GM19455 (cell line): ENCODE measurements around the gene TRIM54.
"Not testable (repeated sequence)": the region's sequence is repeated elsewhere in the genome, so short reads cannot be mapped to it uniquely, and the experiment has no call there.

ENCODE experiments used
- ATAC-seq: cut with Tn5 transposase; IDR thresholded peaks from one replicate; pipeline ENCODE4 v1.9.1; 2021; ENCODE audit not compliant: unreplicated experiment

TRIM54 gene

GRCh38 chr2:27256855-27257454 lies 25.3 kb upstream of the TRIM54 start:
- ATAC-seq: no peak

- no peak for ATAC-seq
These were observed 24.2 kb upstream of the TRIM54 start for GRCh38 chr2:27258051-27258450.

- no peak for ATAC-seq
These were observed 20.8 kb upstream of the TRIM54 start for GRCh38 chr2:27261241-27261925.

GRCh38 chr2:27261926-27262298 lies 20.3 kb upstream of the TRIM54 start:
- ATAC-seq: no peak

- ATAC-seq: no peak
These were observed 19.6 kb upstream of the TRIM54 start, which contains the start of gene SLC30A3 for GRCh38 chr2:27262379-27263286. SLC30A3 (minus strand) TSS chr2:27263047; CDS start chr2:27262906, 141 bp downstream.

GRCh38 chr2:27263287-27264252 lies 18.7 kb upstream of the TRIM54 start:
- no peak for ATAC-seq

GRCh38 chr2:27264253-27264752 lies 17.9 kb upstream of the TRIM54 start:
- ATAC-seq: no peak

GRCh38 chr2:27264753-27265535 lies 17.3 kb upstream of the TRIM54 start:
- no peak for ATAC-seq

GRCh38 chr2:27265536-27265870 lies 16.7 kb upstream of the TRIM54 start:
- ATAC-seq: no peak

GRCh38 chr2:27268296-27268695 lies 13.9 kb upstream of the TRIM54 start:
- ATAC-seq: not testable (repeated sequence)

GRCh38 chr2:27270131-27270530 lies 12.1 kb upstream of the TRIM54 start:
- ATAC-seq: no peak

- ATAC-seq: no peak
These were observed 11.6 kb upstream of the TRIM54 start for GRCh38 chr2:27270670-27271069.

- ATAC-seq: no peak
These were observed 10.4 kb upstream of the TRIM54 start for GRCh38 chr2:27271631-27272340.

GRCh38 chr2:27272537-27273522 lies 9.4 kb upstream of the TRIM54 start:
- not testable (repeated sequence) for ATAC-seq

GRCh38 chr2:27275211-27276150 lies 6.7 kb upstream of the TRIM54 start, which contains the start of gene DNAJC5G:
DNAJC5G (plus strand) TSS chr2:27275433; CDS start chr2:27276729, 1,296 bp downstream.
- no peak for ATAC-seq

- ATAC-seq: no peak
These were observed 4.2 kb upstream of the TRIM54 start for GRCh38 chr2:27278010-27278409.

GRCh38 chr2:27280826-27281225 lies 1.4 kb upstream of the TRIM54 start:
- no peak for ATAC-seq
